Measurements from ENCODE around the gene TAMM41. TPM values are rescaled to one million over a fixed set of nuclear protein-coding genes. Genes with fewer than 3 reads are reported as not detected.

The TAMM41 gene
- total and polyA plus RNA-seq, 10 of the 15 experiments (the other 5 are each of a cell fraction or from before 2014, with no cell fraction given): 10.4 to 36.6 (median 18.3) TPM

DNA sequence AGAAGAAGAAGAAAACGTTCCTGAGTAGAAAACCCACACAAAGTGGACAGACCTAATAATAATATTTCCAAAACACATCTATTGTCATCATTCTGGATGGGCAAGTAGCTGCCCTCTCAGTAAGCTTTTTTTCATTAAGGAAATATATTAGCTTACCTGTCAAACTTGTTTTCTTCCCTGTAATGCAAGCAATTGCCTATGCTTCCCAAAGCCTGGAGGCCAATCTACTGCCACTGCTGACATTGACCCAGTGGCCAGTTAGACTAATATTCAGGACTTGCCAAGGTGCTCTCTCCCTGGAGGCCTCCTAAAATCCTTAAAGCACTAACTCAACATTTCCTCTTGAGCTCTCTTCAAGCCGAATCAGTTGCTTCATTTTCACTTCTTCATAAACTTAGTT is 86.7 kb downstream of the TAMM41 start (continued):
- TF ChIP-seq, protein P1, sequence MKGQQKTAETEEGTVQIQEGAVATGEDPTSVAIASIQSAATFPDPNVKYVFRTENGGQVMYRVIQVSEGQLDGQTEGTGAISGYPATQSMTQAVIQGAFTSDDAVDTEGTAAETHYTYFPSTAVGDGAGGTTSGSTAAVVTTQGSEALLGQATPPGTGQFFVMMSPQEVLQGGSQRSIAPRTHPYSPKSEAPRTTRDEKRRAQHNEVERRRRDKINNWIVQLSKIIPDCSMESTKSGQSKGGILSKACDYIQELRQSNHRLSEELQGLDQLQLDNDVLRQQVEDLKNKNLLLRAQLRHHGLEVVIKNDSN (IDR thresholded peaks at IDR 0.05; ENCODE audit: borderline replicate concordance, extremely low read length, insufficient read depth, low read depth, low read length): no peak
- TF ChIP-seq EZH2 (IDR thresholded peaks at IDR 0.05; ENCODE audit: borderline replicate concordance, control insufficient read depth, low read depth, low read length) (no peak), JUND (IDR thresholded peaks at IDR 0.05; ENCODE audit: low read depth, low read length) (no peak), ZBED1 (IDR thresholded peaks at IDR 0.05; ENCODE audit: borderline replicate concordance) (no peak), RCOR1 (conservative IDR thresholded peaks at IDR 0.05; ENCODE audit: low read depth, low read length) (no peak)

DNA sequence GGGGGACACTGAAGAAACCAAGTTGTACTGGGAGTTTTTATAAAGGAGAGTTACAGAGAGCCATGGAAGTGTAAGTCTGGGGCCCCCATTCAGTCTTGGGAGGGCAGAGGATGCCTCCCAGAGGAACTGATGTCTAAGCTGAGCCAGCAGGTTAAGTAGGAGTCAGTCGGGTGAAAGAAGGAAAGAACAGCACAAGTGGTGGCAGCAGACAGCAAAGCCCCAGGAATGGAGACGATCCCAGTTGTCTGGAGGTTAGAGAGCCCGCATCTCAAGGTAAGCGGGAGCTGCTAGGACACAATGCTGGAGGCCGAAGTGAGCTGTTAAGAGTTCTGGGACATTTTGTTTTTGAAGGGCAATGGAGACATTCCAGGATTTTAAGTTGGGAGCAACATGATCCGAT is 88.8 kb downstream of the TAMM41 start:
- ChIA-PET CTCF (no interaction called here), POLR2A (no interaction called here), SMC1A (ENCODE audit: uncharacterized antibody, unreplicated experiment) (no interaction called here), RAD21 (ENCODE audit: unreplicated experiment) (no interaction called here)
- no peaks in the 10 kb centered on the region for H3K4me1 ChIP-seq (ENCODE audit: control insufficient read depth, insufficient read depth, low read length)
- H3K9ac ChIP-seq (ENCODE audit: control insufficient read depth, insufficient read depth, low read length): no peak overlapping the region
- 60% methylated on average over 6 of the region's 6 CpGs for WGBS (ENCODE audit: insufficient coverage, insufficient replicate concordance, low lambda C conversion rate, missing lambda C conversion rate)
- no peaks in the 10 kb centered on the region for H3K36me3 ChIP-seq (ENCODE audit: control insufficient read depth in 2 of 2, insufficient read depth in 2 of 2, low read length in 1 of 2)
- no peaks in the 10 kb centered on the region for H3K79me2 ChIP-seq (ENCODE audit: control insufficient read depth, insufficient read depth, low read length)
- H4K20me1 ChIP-seq (ENCODE audit: control insufficient read depth, insufficient read depth): no peaks in the 10 kb centered on the region
- no peak overlapping the region for H3K27ac ChIP-seq (ENCODE audit: control insufficient read depth, insufficient read depth)
- H3K4me2 ChIP-seq (ENCODE audit: control insufficient read depth, insufficient read depth): no peak overlapping the region
- no peaks in the 10 kb centered on the region; a peak in 1 of 4 replicates for H3K27me3 ChIP-seq (replicated peaks in 1 of 2; ENCODE audit: control insufficient read depth in 2 of 2, insufficient read depth in 2 of 2, low read length in 1 of 2)
- no peak overlapping the region for H3K4me3 ChIP-seq
- FAIRE-seq: no peak
- no peak for ATAC-seq
- no peaks in the 10 kb centered on the region for H3K9me3 ChIP-seq (replicated peaks; ENCODE audit: control insufficient read depth, insufficient read depth, low read length)
- no TSS peak for BruUV-seq (replicated peaks)
- no peak for DNase-seq (ENCODE audit: low read depth, low spot score)
- no peak overlapping the region for H2AFZ ChIP-seq (ENCODE audit: control insufficient read depth, low read depth, low read length)
- in situ Hi-C loops (cut with MboI) (no loop called here), intact Hi-C loops (cut with micrococcal nuclease; ENCODE audit: unreplicated experiment) (no loop called here)
- TF ChIP-seq JUNB (IDR thresholded peaks at IDR 0.05): no peak
- TF ChIP-seq, protein P2, sequence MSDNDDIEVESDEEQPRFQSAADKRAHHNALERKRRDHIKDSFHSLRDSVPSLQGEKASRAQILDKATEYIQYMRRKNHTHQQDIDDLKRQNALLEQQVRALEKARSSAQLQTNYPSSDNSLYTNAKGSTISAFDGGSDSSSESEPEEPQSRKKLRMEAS (IDR thresholded peaks at IDR 0.05; ENCODE audit: low read depth, low read length): no peak
- no peak for TF ChIP-seq MYB (IDR thresholded peaks at IDR 0.05; ENCODE audit: borderline replicate concordance, low read depth, low read length)
- TF ChIP-seq, protein P3, sequence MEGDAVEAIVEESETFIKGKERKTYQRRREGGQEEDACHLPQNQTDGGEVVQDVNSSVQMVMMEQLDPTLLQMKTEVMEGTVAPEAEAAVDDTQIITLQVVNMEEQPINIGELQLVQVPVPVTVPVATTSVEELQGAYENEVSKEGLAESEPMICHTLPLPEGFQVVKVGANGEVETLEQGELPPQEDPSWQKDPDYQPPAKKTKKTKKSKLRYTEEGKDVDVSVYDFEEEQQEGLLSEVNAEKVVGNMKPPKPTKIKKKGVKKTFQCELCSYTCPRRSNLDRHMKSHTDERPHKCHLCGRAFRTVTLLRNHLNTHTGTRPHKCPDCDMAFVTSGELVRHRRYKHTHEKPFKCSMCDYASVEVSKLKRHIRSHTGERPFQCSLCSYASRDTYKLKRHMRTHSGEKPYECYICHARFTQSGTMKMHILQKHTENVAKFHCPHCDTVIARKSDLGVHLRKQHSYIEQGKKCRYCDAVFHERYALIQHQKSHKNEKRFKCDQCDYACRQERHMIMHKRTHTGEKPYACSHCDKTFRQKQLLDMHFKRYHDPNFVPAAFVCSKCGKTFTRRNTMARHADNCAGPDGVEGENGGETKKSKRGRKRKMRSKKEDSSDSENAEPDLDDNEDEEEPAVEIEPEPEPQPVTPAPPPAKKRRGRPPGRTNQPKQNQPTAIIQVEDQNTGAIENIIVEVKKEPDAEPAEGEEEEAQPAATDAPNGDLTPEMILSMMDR (IDR thresholded peaks at IDR 0.05 in 2 of 3, conservative IDR thresholded peaks at IDR 0.05 in 1 of 3; ENCODE audit: control insufficient read depth in 2 of 3, extremely low read depth in 1 of 3, insufficient read depth in 1 of 3, low read depth in 3 of 3, low read length in 3 of 3): no peak
- TF ChIP-seq MEF2A (IDR thresholded peaks at IDR 0.05; ENCODE audit: insufficient read depth, low read depth, low read length): no peak
- TF ChIP-seq, protein P4, sequence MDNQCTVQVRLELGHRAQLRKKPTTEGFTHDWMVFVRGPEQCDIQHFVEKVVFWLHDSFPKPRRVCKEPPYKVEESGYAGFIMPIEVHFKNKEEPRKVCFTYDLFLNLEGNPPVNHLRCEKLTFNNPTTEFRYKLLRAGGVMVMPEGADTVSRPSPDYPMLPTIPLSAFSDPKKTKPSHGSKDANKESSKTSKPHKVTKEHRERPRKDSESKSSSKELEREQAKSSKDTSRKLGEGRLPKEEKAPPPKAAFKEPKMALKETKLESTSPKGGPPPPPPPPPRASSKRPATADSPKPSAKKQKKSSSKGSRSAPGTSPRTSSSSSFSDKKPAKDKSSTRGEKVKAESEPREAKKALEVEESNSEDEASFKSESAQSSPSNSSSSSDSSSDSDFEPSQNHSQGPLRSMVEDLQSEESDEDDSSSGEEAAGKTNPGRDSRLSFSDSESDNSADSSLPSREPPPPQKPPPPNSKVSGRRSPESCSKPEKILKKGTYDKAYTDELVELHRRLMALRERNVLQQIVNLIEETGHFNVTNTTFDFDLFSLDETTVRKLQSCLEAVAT (IDR thresholded peaks at IDR 0.05): no peak
- TF ChIP-seq NR2F1 (conservative IDR thresholded peaks at IDR 0.05): no peak
- TF ChIP-seq KDM1A (IDR thresholded peaks at IDR 0.05; ENCODE audit: borderline replicate concordance): no peak
- TF ChIP-seq, protein P5, sequence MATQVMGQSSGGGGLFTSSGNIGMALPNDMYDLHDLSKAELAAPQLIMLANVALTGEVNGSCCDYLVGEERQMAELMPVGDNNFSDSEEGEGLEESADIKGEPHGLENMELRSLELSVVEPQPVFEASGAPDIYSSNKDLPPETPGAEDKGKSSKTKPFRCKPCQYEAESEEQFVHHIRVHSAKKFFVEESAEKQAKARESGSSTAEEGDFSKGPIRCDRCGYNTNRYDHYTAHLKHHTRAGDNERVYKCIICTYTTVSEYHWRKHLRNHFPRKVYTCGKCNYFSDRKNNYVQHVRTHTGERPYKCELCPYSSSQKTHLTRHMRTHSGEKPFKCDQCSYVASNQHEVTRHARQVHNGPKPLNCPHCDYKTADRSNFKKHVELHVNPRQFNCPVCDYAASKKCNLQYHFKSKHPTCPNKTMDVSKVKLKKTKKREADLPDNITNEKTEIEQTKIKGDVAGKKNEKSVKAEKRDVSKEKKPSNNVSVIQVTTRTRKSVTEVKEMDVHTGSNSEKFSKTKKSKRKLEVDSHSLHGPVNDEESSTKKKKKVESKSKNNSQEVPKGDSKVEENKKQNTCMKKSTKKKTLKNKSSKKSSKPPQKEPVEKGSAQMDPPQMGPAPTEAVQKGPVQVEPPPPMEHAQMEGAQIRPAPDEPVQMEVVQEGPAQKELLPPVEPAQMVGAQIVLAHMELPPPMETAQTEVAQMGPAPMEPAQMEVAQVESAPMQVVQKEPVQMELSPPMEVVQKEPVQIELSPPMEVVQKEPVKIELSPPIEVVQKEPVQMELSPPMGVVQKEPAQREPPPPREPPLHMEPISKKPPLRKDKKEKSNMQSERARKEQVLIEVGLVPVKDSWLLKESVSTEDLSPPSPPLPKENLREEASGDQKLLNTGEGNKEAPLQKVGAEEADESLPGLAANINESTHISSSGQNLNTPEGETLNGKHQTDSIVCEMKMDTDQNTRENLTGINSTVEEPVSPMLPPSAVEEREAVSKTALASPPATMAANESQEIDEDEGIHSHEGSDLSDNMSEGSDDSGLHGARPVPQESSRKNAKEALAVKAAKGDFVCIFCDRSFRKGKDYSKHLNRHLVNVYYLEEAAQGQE (IDR thresholded peaks at IDR 0.05; ENCODE audit: low read depth, low read length): no peak
- no peak for TF ChIP-seq ETV6 (conservative IDR thresholded peaks at IDR 0.05 in 1 of 2, IDR thresholded peaks at IDR 0.05 in 1 of 2; ENCODE audit: borderline replicate concordance in 1 of 2, low read depth in 1 of 2)

All from GM12878 (cell line).